Measurements from ENCODE around the gene MSI2. TPM values are rescaled to one million over a fixed set of nuclear protein-coding genes. Genes with fewer than 3 reads are reported as not detected.

Gene MSI2
- total and polyA plus RNA-seq, 9 of the 15 experiments (the other 6 are each of a cell fraction or from before 2014, with no cell fraction given): 4.6 to 61.8 (median 42.4) TPM

DNA sequence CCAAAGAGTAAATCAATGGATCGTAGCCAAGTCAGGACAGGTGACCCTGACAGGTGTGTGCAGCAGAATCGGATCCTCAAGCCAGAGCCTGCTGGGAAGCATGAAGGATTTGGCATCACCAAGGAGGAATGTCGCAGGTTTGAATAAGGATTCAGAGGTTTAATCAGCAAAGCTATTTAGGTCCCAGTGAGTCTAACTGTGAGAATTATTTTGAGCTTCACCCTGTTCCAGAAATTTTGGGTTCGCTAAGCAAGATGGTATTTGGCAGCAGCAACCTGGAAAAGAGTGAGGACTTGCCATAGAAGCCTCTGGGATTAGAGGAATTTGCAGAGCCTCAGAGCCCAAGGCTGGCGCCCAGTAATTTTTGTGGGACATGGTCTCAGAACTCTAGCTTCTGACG is 315.7 kb downstream of the MSI2 start (continued):
- no peak for TF ChIP-seq PHB2 (IDR thresholded peaks at IDR 0.05; ENCODE audit: low read depth)
- no peak for TF ChIP-seq ZNF280A (IDR thresholded peaks at IDR 0.05; ENCODE audit: low read depth, partially characterized antibody)
- TF ChIP-seq, protein P1, sequence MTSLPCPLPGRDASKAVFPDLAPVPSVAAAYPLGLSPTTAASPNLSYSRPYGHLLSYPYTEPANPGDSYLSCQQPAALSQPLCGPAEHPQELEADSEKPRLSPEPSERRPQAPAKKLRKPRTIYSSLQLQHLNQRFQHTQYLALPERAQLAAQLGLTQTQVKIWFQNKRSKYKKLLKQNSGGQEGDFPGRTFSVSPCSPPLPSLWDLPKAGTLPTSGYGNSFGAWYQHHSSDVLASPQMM (CRISPR knock-in tag; IDR thresholded peaks at IDR 0.05): no peak
- no peak for TF ChIP-seq GABPA (tag; conservative IDR thresholded peaks at IDR 0.05; ENCODE audit: low read depth)
- no peak for TF ChIP-seq CHD1 (IDR thresholded peaks at IDR 0.05; ENCODE audit: low read length)

DNA sequence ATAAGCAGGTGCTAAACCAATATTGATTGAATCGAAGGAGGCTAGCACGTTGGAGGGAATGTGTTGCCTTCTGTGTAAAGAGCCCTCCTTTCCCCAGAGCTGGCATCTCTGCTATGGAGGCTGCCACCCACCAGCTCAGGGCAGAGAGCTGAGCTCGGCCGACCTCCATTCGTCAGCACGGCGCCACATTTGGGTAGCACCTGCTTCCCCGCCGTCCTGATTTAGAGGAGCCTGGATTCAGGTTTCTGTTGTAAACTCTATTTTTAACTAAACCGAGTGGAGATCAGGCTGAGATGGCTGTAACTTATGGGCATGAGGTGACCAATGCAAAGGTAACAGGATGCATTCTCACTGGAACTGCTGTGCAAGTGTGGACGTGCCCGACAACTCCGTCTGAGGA is 316.3 kb downstream of the MSI2 start:
- Histone ChIP-seq H3K4me3 (no peak overlapping the region), H3K4me2 (ENCODE audit: insufficient read depth, low read length) (no peak overlapping the region), H3K27me3 (ENCODE audit: control insufficient read depth in 2 of 2, insufficient read depth in 2 of 2, low read length in 2 of 2) (no peaks in the 10 kb centered on the region), H3K9me1 (ENCODE audit: control insufficient read depth, insufficient read depth, low read length) (no peaks in the 10 kb centered on the region), H3K9ac (ENCODE audit: insufficient read depth in 1 of 2, low read depth in 2 of 2, low read length in 2 of 2) (no peak overlapping the region), H3K27ac (ENCODE audit: extremely low read depth, low read depth, low read length) (no peak overlapping the region), H3K79me2 (ENCODE audit: control insufficient read depth, insufficient read depth, low read length) (no peaks in the 10 kb centered on the region), H3K9me3 (replicated peaks; ENCODE audit: control insufficient read depth, insufficient read depth, low read depth, low read length) (no peaks in the 10 kb centered on the region), H4K20me1 (replicated peaks; ENCODE audit: control insufficient read depth, insufficient read depth, low read length) (no peaks in the 10 kb centered on the region), H3K4me1 (replicated peaks in 1 of 2; ENCODE audit: control insufficient read depth in 2 of 2, insufficient read depth in 2 of 2, low read length in 2 of 2) (no peaks in the 10 kb centered on the region), H3K36me3 (ENCODE audit: control insufficient read depth, insufficient read depth, low read length) (no peaks in the 10 kb centered on the region), H2AFZ (ENCODE audit: low read depth, low read length) (no peak overlapping the region)
- 82% methylated on average over 13 of the region's 13 CpGs for WGBS (ENCODE audit: insufficient coverage, low coverage, missing lambda C conversion rate)
- ATAC-seq: no peak
- no peak for FAIRE-seq
- in situ Hi-C loops (cut with MboI): no loop called here
- ChIA-PET CTCF (ENCODE audit: low intra/inter-chr PET ratio) (no interaction called here), POLR2A (interaction anchor here (0.7 kb wide), 1 partner anchor 11 kb away, joined by 3 read pairs; no protein-coding TSS in a partner anchor)
- TF ChIP-seq XRCC4 (IDR thresholded peaks at IDR 0.05; ENCODE audit: extremely low read depth, insufficient read depth, insufficient read length): no peak
- intact Hi-C loops (cut with micrococcal nuclease): no loop called here
- no TSS peak for BruUV-seq (replicated peaks)
- DNase-seq (ENCODE audit: extremely low read depth in 1 of 4, low spot score in 3 of 4): no peak

Data from K562 (cell line).